Measurements from ENCODE around the gene SUV39H1.
"Not testable (repeated sequence)": the region's sequence is repeated elsewhere in the genome, so short reads cannot be mapped to it uniquely, and the experiment has no call there.

- TF ChIP-seq EZH2phosphoT487 (IDR thresholded peaks at IDR 0.05; ENCODE audit: borderline replicate concordance, low read length); CTCF (IDR thresholded peaks at IDR 0.05; ENCODE audit: low read depth, low read length, poor library complexity, severe bottlenecking): not testable (repeated sequence)
These were observed 13.7 kb upstream of the SUV39H1 start for GRCh38 chrX:48682795-48683194.
